Measurements from ENCODE around the gene KLHL7.

DNA sequence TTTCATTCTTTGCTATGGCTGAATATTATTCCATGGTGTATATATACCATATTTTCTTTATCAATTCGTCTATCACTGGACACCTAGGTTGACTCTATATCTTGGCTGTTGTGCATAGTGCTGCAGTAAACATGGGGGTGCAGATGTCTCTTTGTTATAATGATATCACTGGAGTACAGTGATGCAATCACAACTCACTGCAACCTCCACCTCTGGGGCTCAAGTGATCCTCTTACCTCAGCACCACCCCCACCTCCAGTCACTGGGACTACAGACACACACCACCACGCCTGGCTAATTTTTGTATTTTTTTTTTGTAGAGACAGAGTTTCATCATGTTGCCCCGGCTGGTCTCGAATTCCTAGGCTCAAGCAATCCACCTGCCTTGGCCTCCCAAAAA, 15.6 kb downstream of the KLHL7 start:
- TF ChIP-seq, protein P1, sequence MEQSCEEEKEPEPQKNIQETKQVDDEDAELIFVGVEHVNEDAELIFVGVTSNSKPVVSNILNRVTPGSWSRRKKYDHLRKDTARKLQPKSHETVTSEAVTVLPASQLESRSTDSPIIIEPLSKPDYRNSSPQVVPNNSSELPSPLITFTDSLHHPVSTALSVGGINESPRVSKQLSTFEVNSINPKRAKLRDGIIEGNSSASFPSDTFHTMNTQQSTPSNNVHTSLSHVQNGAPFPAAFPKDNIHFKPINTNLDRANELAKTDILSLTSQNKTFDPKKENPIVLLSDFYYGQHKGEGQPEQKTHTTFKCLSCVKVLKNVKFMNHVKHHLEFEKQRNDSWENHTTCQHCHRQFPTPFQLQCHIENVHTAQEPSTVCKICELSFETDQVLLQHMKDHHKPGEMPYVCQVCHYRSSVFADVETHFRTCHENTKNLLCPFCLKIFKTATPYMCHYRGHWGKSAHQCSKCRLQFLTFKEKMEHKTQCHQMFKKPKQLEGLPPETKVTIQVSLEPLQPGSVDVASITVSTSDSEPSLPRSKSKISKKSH (CRISPR knock-in tag; IDR thresholded peaks at IDR 0.05) = no peak
- TF ChIP-seq JUNB (CRISPR knock-in tag; conservative IDR thresholded peaks at IDR 0.05) = no peak
- TF ChIP-seq, protein P2, sequence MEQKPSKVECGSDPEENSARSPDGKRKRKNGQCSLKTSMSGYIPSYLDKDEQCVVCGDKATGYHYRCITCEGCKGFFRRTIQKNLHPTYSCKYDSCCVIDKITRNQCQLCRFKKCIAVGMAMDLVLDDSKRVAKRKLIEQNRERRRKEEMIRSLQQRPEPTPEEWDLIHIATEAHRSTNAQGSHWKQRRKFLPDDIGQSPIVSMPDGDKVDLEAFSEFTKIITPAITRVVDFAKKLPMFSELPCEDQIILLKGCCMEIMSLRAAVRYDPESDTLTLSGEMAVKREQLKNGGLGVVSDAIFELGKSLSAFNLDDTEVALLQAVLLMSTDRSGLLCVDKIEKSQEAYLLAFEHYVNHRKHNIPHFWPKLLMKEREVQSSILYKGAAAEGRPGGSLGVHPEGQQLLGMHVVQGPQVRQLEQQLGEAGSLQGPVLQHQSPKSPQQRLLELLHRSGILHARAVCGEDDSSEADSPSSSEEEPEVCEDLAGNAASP (IDR thresholded peaks at IDR 0.05) = no peak
- TF ChIP-seq ARNT (IDR thresholded peaks at IDR 0.05) = no peak
- TF ChIP-seq POLR2A (conservative IDR thresholded peaks at IDR 0.05) = no peak
- TF ChIP-seq, protein P3, sequence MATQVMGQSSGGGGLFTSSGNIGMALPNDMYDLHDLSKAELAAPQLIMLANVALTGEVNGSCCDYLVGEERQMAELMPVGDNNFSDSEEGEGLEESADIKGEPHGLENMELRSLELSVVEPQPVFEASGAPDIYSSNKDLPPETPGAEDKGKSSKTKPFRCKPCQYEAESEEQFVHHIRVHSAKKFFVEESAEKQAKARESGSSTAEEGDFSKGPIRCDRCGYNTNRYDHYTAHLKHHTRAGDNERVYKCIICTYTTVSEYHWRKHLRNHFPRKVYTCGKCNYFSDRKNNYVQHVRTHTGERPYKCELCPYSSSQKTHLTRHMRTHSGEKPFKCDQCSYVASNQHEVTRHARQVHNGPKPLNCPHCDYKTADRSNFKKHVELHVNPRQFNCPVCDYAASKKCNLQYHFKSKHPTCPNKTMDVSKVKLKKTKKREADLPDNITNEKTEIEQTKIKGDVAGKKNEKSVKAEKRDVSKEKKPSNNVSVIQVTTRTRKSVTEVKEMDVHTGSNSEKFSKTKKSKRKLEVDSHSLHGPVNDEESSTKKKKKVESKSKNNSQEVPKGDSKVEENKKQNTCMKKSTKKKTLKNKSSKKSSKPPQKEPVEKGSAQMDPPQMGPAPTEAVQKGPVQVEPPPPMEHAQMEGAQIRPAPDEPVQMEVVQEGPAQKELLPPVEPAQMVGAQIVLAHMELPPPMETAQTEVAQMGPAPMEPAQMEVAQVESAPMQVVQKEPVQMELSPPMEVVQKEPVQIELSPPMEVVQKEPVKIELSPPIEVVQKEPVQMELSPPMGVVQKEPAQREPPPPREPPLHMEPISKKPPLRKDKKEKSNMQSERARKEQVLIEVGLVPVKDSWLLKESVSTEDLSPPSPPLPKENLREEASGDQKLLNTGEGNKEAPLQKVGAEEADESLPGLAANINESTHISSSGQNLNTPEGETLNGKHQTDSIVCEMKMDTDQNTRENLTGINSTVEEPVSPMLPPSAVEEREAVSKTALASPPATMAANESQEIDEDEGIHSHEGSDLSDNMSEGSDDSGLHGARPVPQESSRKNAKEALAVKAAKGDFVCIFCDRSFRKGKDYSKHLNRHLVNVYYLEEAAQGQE (IDR thresholded peaks at IDR 0.05; ENCODE audit: borderline replicate concordance) = no peak
- TF ChIP-seq, protein P3 (CRISPR knock-in tag; IDR thresholded peaks at IDR 0.05; ENCODE audit: low read depth) = no peak
- TF ChIP-seq MYC (IDR thresholded peaks at IDR 0.05; ENCODE audit: low read depth, low read length) = no peak
- TF ChIP-seq MYC (CRISPR knock-in tag; IDR thresholded peaks at IDR 0.05; ENCODE audit: borderline replicate concordance, low read depth) = no peak
- TF ChIP-seq, protein P4, sequence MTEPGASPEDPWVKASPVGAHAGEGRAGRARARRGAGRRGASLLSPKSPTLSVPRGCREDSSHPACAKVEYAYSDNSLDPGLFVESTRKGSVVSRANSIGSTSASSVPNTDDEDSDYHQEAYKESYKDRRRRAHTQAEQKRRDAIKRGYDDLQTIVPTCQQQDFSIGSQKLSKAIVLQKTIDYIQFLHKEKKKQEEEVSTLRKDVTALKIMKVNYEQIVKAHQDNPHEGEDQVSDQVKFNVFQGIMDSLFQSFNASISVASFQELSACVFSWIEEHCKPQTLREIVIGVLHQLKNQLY (CRISPR knock-in tag; conservative IDR thresholded peaks at IDR 0.05) = no peak

Data from K562 (cell line).